Measurements from ENCODE around the gene CAMK2A. TPM values are rescaled to one million over a fixed set of nuclear protein-coding genes. Genes with fewer than 3 reads are reported as not detected.

The CAMK2A gene
- total RNA-seq, 3 donors from 2014 or later = 0.46 to 3.0 (median 0.93) TPM

GRCh38 chr5:150315245-150315644 lies 25.7 kb upstream of the CAMK2A start:
- intact Hi-C loops (cut with DNase I, micrococcal nuclease) = no loop called here
- Histone ChIP-seq H3K4me1 (ENCODE audit: low read depth) (no peaks in the 10 kb centered on the region), H3K9me3 (no peaks in the 10 kb centered on the region), H3K4me3 (no peak overlapping the region), H3K36me3 (ENCODE audit: low read depth) (no peaks in the 10 kb centered on the region)
- TF ChIP-seq, protein P1, sequence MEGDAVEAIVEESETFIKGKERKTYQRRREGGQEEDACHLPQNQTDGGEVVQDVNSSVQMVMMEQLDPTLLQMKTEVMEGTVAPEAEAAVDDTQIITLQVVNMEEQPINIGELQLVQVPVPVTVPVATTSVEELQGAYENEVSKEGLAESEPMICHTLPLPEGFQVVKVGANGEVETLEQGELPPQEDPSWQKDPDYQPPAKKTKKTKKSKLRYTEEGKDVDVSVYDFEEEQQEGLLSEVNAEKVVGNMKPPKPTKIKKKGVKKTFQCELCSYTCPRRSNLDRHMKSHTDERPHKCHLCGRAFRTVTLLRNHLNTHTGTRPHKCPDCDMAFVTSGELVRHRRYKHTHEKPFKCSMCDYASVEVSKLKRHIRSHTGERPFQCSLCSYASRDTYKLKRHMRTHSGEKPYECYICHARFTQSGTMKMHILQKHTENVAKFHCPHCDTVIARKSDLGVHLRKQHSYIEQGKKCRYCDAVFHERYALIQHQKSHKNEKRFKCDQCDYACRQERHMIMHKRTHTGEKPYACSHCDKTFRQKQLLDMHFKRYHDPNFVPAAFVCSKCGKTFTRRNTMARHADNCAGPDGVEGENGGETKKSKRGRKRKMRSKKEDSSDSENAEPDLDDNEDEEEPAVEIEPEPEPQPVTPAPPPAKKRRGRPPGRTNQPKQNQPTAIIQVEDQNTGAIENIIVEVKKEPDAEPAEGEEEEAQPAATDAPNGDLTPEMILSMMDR (IDR thresholded peaks at IDR 0.05) = no peak
- no peak for DNase-seq
- ATAC-seq = no peak

GRCh38 chr5:150313921-150314716 lies 24.5 kb upstream of the CAMK2A start:
- intact Hi-C loops (cut with DNase I, micrococcal nuclease) = no loop called here
- H3K4me1 ChIP-seq (ENCODE audit: low read depth) = no peaks in the 10 kb centered on the region
- no peaks in the 10 kb centered on the region for H3K36me3 ChIP-seq (ENCODE audit: low read depth)
- ATAC-seq = no peak
- no peaks in the 10 kb centered on the region for H3K9me3 ChIP-seq
- no peak overlapping the region for H3K4me3 ChIP-seq
- TF ChIP-seq, protein P1 (IDR thresholded peaks at IDR 0.05) = no peak
- DNase-seq = no peak

GRCh38 chr5:150313501-150313900 lies 23.9 kb upstream of the CAMK2A start:
- Histone ChIP-seq H3K4me1 (ENCODE audit: low read depth) (no peaks in the 10 kb centered on the region), H3K4me3 (no peak overlapping the region), H3K36me3 (ENCODE audit: low read depth) (no peaks in the 10 kb centered on the region), H3K9me3 (no peaks in the 10 kb centered on the region)
- TF ChIP-seq, protein P1 (IDR thresholded peaks at IDR 0.05) = no peak
- intact Hi-C loops (cut with DNase I, micrococcal nuclease) = no loop called here
- ATAC-seq = no peak
- no peak for DNase-seq

DNA sequence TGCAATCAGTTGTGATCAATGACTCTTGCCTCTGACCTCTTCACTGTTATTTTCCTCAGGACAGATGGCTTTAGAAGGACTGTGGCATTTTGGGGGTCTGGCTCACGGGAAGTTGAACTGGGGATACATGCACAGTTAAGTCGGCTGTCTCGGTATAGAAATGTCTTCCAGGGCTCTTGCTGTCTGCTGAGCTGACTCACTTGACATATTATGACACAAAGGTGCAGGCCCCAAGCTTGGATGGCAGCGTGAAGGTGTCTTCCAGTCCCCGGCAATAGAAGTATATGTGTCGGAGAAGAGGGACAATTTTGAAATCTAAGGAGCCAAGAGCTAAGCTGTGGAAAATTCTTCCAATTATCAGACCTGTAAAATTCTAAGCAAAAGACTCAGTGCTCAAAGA lies 22.9 kb upstream of the CAMK2A start:
- intact Hi-C loops (cut with DNase I, micrococcal nuclease) = no loop called here
- Histone ChIP-seq H3K4me1 (ENCODE audit: low read depth) (no peaks in the 10 kb centered on the region), H3K9me3 (no peaks in the 10 kb centered on the region), H3K4me3 (no peak overlapping the region), H3K36me3 (ENCODE audit: low read depth) (no peaks in the 10 kb centered on the region)
- DNase-seq (no peak), ATAC-seq (no peak)
- TF ChIP-seq, protein P1 (IDR thresholded peaks at IDR 0.05) = no peak

- TF ChIP-seq, protein P1 (IDR thresholded peaks at IDR 0.05) = no peak
- no peak for ATAC-seq
- Histone ChIP-seq H3K4me1 (ENCODE audit: low read depth) (no peaks in the 10 kb centered on the region), H3K9me3 (no peaks in the 10 kb centered on the region), H3K4me3 (no peak overlapping the region), H3K36me3 (ENCODE audit: low read depth) (no peaks in the 10 kb centered on the region)
- DNase-seq = no peak
- intact Hi-C loops (cut with DNase I, micrococcal nuclease) = no loop called here
These were observed 21.6 kb upstream of the CAMK2A start for GRCh38 chr5:150311015-150311692.
